SK-N-MC (cell line): ENCODE measurements around the gene ADRB1.

ENCODE experiments used
- EZH2 ChIP-seq: fragments of 200-600 bp; sonication (generic); IDR thresholded peaks from one replicate; pipeline ENCODE4 v1.6.1; 2017; ENCODE audit warnings: antibody characterized with exemption
- FOXP2 ChIP-seq: optimal IDR thresholded peaks from 2 replicates; pipeline ENCODE3; 2011; ENCODE audit warnings: mild to moderate bottlenecking, moderate library complexity; ENCODE audit not compliant: insufficient read depth; ENCODE audit errors: extremely low read length, control extremely low read depth
- POLR2AphosphoS5 ChIP-seq: IDR thresholded peaks from 2 replicates; pipeline ENCODE4 v1.6.1; 2012; ENCODE audit warnings: mild to moderate bottlenecking, low read depth, low read length, borderline replicate concordance

DNA sequence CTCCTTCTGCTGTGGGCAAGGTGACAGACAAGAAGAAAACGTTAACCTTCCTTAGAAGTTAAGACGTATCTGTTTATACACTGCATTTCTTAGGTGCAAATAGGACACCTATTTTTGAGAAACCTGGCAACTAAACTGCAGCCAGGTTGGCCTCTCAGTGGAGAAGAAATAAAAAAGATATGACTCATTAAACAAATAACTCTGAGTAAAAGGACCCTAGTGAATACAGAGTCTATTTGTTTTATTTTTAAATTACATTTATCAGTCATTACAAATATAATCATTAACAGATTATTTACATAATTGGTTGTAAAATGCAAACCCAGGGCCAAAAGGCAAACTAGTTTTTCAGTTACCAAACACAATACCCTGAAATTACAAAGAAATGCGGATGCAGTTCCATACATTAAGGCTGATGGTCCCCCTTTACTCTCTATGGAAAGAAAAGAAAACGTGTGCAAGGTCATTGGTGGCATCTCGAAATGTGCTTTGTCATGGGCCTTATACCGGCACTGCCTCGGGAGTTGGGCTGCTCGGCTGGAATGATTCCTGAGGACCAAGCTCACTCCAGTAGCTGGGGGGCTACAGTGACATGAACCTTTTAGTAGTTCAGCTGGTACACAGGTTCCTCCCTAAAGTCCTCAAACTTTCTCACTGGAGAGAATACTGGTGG, 38.4 kb downstream of the ADRB1 start:
- no peak for TF ChIP-seq POLR2AphosphoS5
- no peak for TF ChIP-seq EZH2
- no peak for TF ChIP-seq FOXP2
